GM21619 (cell line): ENCODE data around the gene SPINDOC.
"Not testable (repeated sequence)": the region's sequence is repeated elsewhere in the genome, so short reads cannot be mapped to it uniquely, and the experiment has no call there.

Experiments
- ATAC-seq: cut with Tn5 transposase; IDR thresholded peaks from one replicate; pipeline ENCODE4 v1.9.1; 2021; ENCODE audit not compliant: unreplicated experiment

The SPINDOC gene

GRCh38 chr11:63785823-63786222 is 27.4 kb upstream of the SPINDOC start:
- no peak for ATAC-seq

- no peak for ATAC-seq
These were observed 21.6 kb upstream of the SPINDOC start for GRCh38 chr11:63791495-63792167.

- ATAC-seq: no peak
These were observed 20.1 kb upstream of the SPINDOC start for GRCh38 chr11:63793161-63793560.

- ATAC-seq: no peak
These were observed 18.2 kb upstream of the SPINDOC start for GRCh38 chr11:63795066-63795465.

DNA sequence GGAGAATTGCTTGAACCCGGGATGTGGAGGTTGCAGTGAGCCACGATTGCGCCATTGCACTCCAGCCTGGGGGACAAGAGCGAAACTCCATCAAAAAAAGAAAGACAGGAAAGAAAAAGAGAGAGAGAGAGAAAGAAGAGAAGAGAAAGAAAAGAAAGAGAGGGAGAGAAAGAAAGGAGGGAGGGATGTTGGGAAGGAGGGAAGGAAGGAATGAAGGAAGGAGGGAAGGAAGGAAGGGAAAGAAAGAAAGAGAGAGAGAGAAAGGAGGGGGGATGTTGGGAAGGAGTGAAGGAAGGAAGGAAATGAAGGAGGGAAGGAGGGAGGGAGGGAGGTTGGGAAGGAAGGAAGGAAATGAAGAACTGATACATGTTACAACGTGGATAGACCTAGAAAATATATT is 12.3 kb upstream of the SPINDOC start:
- no peak for ATAC-seq

GRCh38 chr11:63802637-63803414 is 10.4 kb upstream of the SPINDOC start:
- ATAC-seq: no peak

DNA sequence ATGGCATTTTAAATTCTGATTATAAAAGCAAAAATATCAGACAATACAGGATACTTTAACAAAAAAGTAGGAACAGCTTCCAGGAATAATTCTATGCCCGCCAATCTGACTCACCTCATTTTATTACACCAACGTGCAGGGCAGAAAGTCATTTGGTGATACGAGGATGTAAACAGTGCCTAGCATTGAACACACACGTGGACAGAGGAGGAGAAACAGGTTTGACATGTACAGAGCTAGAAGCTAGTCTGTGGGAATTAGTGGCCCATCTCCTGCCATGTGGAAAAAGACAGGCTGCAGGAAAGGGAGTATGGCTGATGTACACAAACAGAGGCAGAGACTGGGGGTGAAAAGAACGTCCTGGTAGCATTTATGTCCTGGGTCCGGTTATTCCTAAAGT is 9.0 kb upstream of the SPINDOC start:
- ATAC-seq: no peak

GRCh38 chr11:63805844-63806415 is 7.3 kb upstream of the SPINDOC start:
- ATAC-seq: no peak

GRCh38 chr11:63810383-63810782 is 2.9 kb upstream of the SPINDOC start:
- ATAC-seq: not testable (repeated sequence)

GRCh38 chr11:63811522-63811921 is 1.7 kb upstream of the SPINDOC start:
- no peak for ATAC-seq

GRCh38 chr11:63813563-63814382 is 517 bp downstream of the SPINDOC start:
- ATAC-seq: peak; percentile 36

- no peak for ATAC-seq
These were observed 1.1 kb downstream of the SPINDOC start for GRCh38 chr11:63814383-63814736.

GRCh38 chr11:63816166-63816565 is 2.9 kb downstream of the SPINDOC start:
- no peak for ATAC-seq

- ATAC-seq: no peak
These were observed 3.5 kb downstream of the SPINDOC start for GRCh38 chr11:63816732-63817131.

- no peak for ATAC-seq
These were observed 4.7 kb downstream of the SPINDOC start for GRCh38 chr11:63817758-63818498.

GRCh38 chr11:63818609-63819008 is 5.4 kb downstream of the SPINDOC start:
- no peak for ATAC-seq

DNA sequence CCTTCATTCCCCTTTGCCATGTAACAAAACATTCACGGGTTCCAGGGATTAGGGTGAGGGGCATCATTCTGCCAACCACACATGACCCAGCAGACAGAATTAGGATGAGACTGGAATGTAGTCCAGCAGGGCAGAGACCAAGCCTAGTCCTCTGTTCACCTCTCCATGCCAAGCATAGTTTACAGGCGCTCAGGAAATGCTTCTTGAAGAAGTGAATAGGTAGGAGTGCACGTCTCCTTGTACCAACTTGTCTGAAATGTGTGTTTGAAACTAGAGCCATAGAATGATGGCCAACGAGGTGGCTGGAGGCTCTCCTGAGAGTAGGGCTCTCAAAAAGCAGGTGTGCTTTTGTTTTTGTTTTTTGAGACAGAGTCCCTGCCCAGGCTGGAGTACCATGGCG is 8.2 kb downstream of the SPINDOC start:
- no peak for ATAC-seq

DNA sequence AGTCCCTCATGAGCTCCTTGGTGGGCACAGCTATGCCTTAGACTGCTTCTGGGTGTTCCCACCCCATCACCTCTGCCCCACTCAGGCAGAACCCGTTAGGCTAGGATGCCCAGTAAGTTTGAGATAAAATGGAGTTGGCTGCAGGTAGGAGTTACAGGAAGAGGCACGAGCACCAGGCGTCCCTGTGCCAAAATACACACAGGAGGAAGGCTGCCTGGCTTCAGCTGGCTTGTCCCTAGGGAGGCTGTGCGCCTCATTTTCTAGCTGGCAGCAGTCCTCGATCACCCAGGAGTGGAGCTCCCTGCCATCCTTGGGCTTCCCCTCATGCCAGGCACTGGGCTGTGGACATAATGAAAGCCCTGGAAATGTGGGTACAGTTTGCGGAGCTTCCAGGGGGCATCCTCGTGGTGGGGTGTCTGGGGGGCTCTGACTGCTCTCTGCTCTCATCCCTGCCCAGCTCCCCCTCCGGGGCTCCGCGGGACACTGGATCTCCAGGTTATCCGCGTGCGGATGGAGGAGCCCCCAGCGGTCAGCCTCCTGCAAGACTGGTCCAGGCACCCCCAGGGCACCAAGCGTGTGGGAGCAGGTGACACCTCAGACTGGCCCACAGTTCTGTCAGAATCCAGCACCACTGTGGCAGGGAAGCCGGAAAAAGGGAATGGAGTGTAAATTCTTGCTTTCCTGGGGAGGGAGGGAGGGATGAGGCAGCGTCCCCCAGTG is 13.4 kb downstream of the SPINDOC start:
- no peak for ATAC-seq

- ATAC-seq: no peak
These were observed 16.7 kb downstream of the SPINDOC start for GRCh38 chr11:63829823-63830489.

- no peak for ATAC-seq
These were observed 18.1 kb downstream of the SPINDOC start for GRCh38 chr11:63831326-63831725.
